Epithelial cell of proximal tubule (primary cell): ENCODE results near the gene CCM2. TPM values are rescaled to one million over a fixed set of nuclear protein-coding genes. Genes with fewer than 3 reads are reported as not detected.
A peak's percentile ranks its signal among the peaks of the same experiment; 100 is the strongest.

Source experiments
- DNase-seq: peaks from one replicate; pipeline ENCODE4 v3.0.0-alpha.2; 2011; ENCODE audit warnings: low read depth
- H3K4me3 ChIP-seq: 2 replicates; pipeline ENCODE4 v1.5.1; 2011; ENCODE audit warnings: low read depth, mild to moderate bottlenecking, low read length
- total RNA-seq: library from RNA; depleted of rRNA; stranded (reverse); fragments of >200 nt; gene quantifications from 2 replicates; pipeline ENCODE4 v1.2.3, GENCODE V29; 2015
- TF ChIP-seq, protein P1 (sequence below): conservative IDR thresholded peaks from 2 replicates; pipeline ENCODE4 v1.5.1; 2012; ENCODE audit warnings: low read depth, mild to moderate bottlenecking, low read length

Gene CCM2
- total RNA-seq, 1 donor from 2014 or later: 49.2 TPM

DNA sequence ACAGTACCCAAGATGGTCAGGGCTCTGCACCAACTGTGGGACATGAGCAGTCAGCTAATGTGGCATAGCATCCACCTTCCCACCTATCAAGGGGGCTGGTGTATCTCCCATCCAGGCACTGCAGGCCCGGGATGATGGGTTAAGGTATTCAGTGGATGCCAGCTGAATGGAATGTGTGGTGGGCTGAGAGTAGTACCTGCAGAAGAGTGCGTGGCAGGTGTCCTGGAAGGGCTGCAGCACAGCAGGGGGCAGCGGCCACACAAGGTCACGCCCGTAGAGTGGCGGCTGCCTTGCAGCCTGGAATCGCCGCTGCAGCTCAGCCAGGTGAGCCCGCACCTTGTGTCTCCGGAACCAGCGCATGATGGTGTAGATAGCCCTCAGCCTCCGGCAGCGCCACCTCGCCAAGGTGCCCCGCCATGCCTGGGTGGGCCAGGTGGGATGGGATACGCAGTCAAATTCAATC lies 34.5 kb upstream of the CCM2 start:
- no peak for DNase-seq
- TF ChIP-seq, protein P1, sequence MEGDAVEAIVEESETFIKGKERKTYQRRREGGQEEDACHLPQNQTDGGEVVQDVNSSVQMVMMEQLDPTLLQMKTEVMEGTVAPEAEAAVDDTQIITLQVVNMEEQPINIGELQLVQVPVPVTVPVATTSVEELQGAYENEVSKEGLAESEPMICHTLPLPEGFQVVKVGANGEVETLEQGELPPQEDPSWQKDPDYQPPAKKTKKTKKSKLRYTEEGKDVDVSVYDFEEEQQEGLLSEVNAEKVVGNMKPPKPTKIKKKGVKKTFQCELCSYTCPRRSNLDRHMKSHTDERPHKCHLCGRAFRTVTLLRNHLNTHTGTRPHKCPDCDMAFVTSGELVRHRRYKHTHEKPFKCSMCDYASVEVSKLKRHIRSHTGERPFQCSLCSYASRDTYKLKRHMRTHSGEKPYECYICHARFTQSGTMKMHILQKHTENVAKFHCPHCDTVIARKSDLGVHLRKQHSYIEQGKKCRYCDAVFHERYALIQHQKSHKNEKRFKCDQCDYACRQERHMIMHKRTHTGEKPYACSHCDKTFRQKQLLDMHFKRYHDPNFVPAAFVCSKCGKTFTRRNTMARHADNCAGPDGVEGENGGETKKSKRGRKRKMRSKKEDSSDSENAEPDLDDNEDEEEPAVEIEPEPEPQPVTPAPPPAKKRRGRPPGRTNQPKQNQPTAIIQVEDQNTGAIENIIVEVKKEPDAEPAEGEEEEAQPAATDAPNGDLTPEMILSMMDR: no peak
- no peak overlapping the region for H3K4me3 ChIP-seq

DNA sequence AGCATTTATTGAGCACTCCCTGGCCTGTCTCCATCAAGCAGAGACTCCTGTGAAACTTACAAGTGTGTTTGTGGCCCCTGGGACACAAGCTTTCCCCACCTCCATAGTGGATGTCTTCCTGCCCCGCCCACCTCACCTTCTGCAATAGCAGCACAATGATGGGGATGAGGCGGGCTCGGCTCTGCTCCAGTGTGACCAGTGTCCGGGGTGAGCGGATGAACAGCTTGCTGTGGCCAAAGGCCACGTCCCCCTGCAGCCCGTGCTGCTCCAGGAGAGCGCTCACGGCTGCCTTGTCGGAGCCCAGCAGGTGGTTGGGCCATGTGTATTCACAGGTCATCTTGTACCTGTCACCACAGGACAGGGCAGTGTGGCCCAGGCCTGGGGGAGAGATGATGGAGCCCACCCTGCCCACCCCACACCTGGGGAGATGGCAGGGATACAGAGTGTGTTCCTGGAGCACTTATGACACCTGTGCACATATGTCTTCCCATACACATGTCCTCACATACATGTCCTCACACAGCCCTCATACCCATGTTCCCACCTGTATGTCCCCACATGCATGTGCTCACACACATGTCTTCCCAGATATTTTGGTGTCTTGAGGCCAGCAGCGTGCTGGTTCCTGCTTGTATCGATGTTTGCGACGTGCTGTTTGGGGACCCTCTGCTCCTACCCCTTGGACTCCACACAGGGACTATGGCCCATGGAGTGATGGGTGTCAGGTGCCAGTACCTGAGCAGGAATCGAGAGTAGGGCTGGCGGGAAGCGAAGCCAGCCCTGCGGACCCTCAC lies 33.9 kb upstream of the CCM2 start:
- TF ChIP-seq, protein P1: no peak
- no peak overlapping the region for H3K4me3 ChIP-seq
- DNase-seq: no peak

DNA sequence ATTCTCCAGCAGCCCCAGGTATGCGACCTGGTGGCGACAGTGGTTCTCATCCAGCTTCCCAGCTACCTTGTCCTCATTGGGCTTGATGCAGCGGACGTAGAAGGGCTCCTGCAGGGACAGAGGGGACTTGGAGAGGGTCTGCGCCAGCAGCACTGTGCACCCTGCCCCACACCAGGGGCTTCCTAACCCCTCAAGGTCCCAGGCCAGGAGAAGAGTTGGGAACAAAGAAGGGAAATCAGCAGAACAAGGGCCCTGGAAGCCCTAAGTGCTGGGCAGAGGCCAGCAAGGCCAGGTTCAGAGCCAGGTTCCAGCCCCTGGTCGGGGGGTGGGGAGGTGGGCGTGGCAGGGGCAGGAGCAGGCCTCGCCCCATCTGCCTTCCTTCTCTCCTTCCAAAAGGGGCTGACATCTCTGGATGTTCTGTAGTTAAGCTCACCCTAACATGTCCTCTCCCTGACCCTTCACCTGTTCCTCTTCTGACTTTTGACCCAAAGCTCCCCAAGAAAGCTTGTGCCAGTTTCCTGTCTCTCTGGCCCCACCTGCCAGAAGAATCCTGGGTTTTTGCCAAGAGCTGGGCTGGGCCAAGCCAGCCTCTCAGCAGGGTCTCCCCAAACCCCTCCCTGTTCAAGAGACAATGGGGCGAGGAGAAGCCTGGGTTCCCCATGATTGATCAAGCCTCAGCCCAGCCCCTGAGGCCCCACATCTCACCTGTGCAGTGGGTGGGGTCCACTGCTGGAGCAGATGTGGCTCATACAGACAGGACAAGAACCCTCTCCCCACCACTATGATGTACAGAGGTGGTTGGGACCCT lies 33.1 kb upstream of the CCM2 start:
- TF ChIP-seq, protein P1: no peak
- DNase-seq: no peak
- H3K4me3 ChIP-seq: no peak overlapping the region

DNA sequence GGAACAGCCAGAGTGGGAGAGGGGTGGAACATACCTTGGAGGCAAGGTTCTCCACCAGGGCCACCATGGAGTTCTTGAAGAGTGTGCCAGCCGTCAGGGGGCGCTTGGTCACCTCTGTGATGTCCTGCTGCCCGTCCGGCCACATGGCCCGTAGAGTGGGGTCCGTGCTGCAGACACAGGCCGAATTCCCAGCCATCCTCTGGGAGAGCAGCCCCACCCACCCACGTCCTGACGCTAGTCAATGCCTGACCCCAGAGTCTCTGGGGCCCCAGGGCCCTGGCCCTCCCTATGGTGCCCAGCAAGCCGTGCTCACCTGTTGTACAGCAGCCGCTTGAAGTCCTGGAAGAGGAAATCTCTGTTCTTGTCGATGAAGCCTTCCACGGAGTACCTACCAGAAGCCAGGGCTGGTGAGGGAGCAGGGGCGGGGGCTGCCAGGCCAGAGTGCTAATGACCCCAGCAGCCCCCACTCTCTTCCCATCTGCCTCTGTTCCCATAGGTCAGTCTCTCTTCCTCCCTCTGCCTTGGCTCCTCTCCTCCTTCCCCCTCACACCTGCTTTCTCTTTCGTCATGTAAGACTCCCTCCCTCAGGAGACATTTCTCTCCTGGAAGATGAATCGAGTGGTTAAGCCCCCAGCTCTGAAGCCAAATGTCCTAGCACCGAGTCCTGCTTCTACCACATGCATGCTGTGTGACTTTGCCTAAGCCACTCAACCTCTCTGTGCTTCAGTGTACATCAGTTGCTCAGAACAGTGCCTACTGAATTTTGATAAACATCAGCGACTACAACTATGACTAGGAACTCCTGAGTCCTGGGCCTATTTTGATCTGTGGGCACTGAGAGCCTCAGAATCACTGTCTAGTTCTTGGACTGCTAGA lies 32.2 kb upstream of the CCM2 start:
- TF ChIP-seq, protein P1: peak; percentile 31
- no peak for DNase-seq
- no peak overlapping the region for H3K4me3 ChIP-seq

DNA sequence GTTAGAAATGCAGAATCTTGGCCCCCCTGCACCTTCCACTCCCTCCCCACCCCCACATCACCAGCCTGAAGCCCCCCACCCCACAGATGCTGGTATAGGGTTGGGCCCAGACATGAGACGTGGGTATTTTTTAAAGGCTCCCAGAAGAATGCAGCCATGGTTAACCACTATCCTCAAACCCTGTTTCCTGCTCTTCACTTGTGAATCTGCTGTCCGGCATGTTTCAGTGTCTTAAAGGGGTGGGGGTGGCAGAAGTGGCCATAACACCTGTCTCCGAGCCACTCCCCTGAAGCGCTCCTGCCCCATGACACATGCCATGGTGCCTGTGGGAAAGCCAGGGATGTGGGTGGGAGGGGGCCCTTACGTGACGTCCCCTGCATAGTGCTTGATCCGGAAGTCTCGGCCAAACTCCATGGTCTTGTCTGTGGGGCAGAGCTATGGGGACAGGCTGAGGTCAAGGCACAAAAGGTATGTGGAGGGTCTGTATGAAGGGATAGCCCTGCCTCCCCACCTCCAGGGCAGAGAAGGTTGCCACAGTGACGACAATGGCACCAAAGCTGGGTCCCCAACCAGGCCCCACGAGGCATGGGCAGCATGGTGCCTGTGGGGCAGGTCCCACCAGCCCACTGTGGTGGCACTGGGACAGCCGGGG lies 30.8 kb upstream of the CCM2 start:
- TF ChIP-seq, protein P1: no peak
- DNase-seq: no peak

More for the DNA sequence above, 30.8 kb upstream of the CCM2 start:
- no peak overlapping the region for H3K4me3 ChIP-seq
